ENCODE measurements around the gene SLBP. TPM values are rescaled to one million over a fixed set of nuclear protein-coding genes. Genes with fewer than 3 reads are reported as not detected.

Gene SLBP
- total RNA-seq, 6 experiments from 2014 or later: 44.7 to 61.9 (median 58.4) TPM

DNA sequence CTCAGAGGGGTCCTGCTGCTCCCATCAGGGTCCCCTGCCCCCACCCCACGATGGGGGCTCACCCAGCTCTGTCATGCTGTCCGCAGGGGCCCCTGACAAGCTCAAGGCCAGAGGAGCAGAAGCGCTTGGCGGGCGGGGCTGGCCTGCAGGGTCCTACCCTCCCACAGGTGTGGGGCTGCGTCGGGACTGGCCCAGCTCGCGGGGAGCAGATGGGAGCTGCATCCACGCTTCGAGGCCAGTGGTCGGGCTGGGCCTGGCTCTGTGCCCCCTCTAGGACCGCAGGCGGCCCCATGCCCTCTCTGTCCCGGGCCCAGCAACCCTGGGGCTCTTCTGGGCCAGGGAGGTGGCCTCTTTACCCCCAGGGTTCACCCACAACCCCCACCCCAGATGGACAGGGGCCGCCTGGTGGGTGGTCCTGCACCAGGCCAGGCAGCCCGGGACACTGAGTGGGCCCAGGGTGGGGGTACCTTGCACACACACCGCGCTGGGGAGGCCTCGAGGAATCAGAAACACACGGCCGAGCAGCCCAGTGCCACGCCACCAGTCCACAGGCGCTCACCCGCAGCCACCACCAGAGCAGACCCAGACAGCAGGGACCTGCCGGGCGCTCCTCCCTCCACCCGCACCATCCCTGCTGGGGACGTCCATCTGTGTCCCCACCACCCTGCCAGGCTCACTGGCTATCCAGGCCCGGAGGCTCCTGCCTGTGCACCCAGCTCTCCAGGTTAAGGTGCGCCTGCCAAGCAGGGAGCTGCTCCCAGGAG lies 39.2 kb upstream of the SLBP start:
- no peak for DNase-seq
- Mint-ChIP-seq H3K4me3 (no peak overlapping the region), H3K27ac (no peak overlapping the region), H3K4me1 (ENCODE audit: low read depth) (no peaks in the 10 kb centered on the region), H3K36me3 (ENCODE audit: low read depth) (no peaks in the 10 kb centered on the region), H3K9me3 (no peaks in the 10 kb centered on the region), H3K27me3 (ENCODE audit: insufficient read depth) (peaks cover 1% of the 10 kb centered on the region; the same call in 1 of the 2 replicates)
- TF ChIP-seq, protein P1, sequence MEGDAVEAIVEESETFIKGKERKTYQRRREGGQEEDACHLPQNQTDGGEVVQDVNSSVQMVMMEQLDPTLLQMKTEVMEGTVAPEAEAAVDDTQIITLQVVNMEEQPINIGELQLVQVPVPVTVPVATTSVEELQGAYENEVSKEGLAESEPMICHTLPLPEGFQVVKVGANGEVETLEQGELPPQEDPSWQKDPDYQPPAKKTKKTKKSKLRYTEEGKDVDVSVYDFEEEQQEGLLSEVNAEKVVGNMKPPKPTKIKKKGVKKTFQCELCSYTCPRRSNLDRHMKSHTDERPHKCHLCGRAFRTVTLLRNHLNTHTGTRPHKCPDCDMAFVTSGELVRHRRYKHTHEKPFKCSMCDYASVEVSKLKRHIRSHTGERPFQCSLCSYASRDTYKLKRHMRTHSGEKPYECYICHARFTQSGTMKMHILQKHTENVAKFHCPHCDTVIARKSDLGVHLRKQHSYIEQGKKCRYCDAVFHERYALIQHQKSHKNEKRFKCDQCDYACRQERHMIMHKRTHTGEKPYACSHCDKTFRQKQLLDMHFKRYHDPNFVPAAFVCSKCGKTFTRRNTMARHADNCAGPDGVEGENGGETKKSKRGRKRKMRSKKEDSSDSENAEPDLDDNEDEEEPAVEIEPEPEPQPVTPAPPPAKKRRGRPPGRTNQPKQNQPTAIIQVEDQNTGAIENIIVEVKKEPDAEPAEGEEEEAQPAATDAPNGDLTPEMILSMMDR (IDR thresholded peaks at IDR 0.05): no peak

DNA sequence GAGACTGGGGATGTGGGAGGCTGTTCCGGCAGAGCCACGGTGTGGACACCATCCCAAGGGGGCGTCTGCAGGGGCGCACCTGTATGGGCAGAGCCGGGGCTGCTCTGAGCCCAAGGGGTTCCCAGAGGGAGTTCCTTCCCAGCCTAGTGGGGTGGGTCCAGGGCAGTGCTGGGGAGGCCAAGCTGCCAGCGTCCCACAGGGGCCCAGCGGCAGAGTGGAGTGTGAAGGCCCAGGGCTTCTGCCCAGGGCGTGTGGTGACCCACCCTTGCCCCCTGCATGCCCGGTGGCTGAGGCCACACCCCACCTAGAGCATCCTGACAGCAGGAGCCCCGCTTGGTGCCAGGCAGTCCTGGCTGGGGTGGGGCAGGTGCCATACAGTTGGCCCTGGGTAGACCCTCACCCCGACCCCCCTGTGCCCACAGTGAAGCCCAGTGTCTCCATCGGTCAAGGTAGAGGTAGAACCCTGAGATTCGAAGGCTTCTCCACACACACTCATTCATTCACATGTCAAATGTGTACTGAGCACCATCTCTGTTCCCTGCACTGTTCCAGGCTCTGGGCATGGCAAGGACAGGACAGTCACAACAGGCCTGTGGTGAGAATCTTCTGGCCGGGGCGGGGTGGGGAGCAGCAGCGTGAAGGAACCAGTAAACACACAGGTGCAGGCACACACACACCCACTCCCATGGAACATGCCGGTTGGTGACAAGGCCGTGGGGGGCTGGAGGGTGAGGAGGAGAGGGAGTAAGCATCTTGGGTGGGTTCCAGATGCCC lies 38.4 kb upstream of the SLBP start:
- TF ChIP-seq, protein P1 (IDR thresholded peaks at IDR 0.05): no peak
- H3K27ac Mint-ChIP-seq: no peak overlapping the region
- no peaks in the 10 kb centered on the region for H3K36me3 Mint-ChIP-seq (ENCODE audit: low read depth)
- no peaks in the 10 kb centered on the region for H3K9me3 Mint-ChIP-seq
- H3K27me3 Mint-ChIP-seq (ENCODE audit: insufficient read depth): peaks cover 1% of the 10 kb centered on the region; the same call in 1 of the 2 replicates
- H3K4me3 Mint-ChIP-seq: no peak overlapping the region
- no peaks in the 10 kb centered on the region for H3K4me1 Mint-ChIP-seq (ENCODE audit: low read depth)
- no peak for DNase-seq

DNA sequence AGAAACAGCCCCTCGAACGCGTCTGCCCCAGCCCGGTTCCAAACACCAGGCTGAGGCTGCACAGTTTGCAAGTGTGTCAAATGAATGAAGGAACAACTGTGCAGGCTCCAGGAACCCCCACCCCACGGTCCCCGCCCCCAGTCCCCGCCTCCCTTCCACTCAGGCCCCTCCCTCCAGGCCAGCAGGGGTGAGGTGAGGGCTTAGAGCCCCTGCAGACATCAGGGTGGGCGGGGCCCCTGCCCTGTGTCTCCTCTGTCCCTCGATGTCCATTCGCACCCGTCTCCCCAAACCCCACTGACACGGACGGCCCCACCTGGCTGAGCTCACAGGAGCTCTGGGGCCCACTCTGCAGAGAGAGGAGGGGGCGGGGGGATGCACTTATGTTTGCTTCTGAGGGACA lies 37.7 kb upstream of the SLBP start:
- H3K36me3 Mint-ChIP-seq (ENCODE audit: low read depth): no peaks in the 10 kb centered on the region
- H3K4me1 Mint-ChIP-seq (ENCODE audit: low read depth): no peaks in the 10 kb centered on the region
- no peak overlapping the region for H3K4me3 Mint-ChIP-seq
- no peak overlapping the region for H3K27ac Mint-ChIP-seq
- TF ChIP-seq, protein P1 (IDR thresholded peaks at IDR 0.05): no peak
- H3K27me3 Mint-ChIP-seq (ENCODE audit: insufficient read depth): peaks cover 1% of the 10 kb centered on the region; the same call in 1 of the 2 replicates
- DNase-seq: no peak
- H3K9me3 Mint-ChIP-seq: no peaks in the 10 kb centered on the region

DNA sequence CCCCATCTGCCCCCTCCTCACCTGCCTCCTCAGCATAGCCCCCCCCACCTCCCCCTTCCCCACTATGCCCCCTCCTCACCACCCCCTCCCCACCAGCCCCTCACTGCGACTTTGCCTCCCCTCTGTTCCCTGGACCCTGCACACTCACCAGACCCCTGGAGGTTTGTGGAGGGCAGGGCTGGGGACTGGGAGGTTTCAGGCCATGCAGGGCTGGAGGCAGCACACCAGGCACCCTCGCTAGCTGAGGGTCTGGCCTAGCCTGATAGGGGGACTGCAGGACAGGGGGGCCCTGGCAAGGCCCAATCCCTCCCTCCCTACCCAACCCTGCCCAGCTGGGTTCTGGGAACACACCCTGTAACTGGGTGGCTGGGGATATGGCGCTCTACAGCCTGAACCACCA lies 37.3 kb upstream of the SLBP start:
- Mint-ChIP-seq H3K36me3 (ENCODE audit: low read depth) (no peaks in the 10 kb centered on the region), H3K27me3 (ENCODE audit: insufficient read depth) (peaks cover 3% of the 10 kb centered on the region; the same call in 1 of the 2 replicates), H3K4me3 (no peak overlapping the region), H3K4me1 (ENCODE audit: low read depth) (no peaks in the 10 kb centered on the region), H3K9me3 (no peaks in the 10 kb centered on the region), H3K27ac (no peak overlapping the region)
- DNase-seq: no peak
- TF ChIP-seq, protein P1 (IDR thresholded peaks at IDR 0.05): no peak

DNA sequence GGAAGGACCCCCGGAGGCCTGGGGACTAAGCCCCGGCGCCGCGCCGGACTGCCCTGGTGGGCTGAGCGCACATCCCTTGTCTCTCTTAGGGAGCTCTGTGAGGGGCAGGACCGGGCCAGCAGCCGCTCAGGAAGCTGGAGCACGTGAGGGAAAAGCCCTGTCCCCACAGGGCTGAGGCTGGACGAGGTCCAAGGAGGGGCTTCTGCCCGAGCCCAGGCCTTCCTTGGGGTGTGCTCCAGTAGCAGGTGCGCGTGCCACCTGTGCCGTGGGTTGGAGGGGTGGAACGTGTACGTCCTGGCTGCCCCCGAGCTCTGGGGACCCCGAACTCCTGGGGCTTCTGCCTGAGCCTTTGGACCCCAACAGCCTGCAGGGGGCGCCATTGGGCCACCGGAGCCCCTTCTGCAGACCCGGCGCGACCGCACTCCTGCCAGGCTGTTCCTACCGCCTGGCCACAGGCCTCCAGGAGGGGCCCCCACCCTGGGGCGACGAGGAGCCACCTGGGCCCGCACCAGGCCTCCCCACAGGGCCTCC lies 36.4 kb upstream of the SLBP start:
- Mint-ChIP-seq H3K36me3 (ENCODE audit: low read depth) (0 out of 2 replicates have a peak, but pooled peaks cover 2% of the 10 kb centered on the region), H3K27me3 (ENCODE audit: insufficient read depth) (peaks cover 2% of the 10 kb centered on the region; the same call in 1 of the 2 replicates), H3K27ac (no peak overlapping the region), H3K9me3 (no peaks in the 10 kb centered on the region), H3K4me1 (ENCODE audit: low read depth) (no peaks in the 10 kb centered on the region), H3K4me3 (no peak overlapping the region)
- peak; percentile 66 for DNase-seq
- TF ChIP-seq, protein P1 (IDR thresholded peaks at IDR 0.05): peak; percentile 96

Data from HFFc6 (cell line).